ENCODE results near the gene BUB3. TPM values are rescaled to one million over a fixed set of nuclear protein-coding genes. Genes with fewer than 3 reads are reported as not detected.

BUB3 gene
- total RNA-seq, 4 donors from 2014 or later = 57.2 to 156 (median 99.4) TPM

- TF ChIP-seq CTCF (IDR thresholded peaks at IDR 0.05) (no peak), POLR2A (IDR thresholded peaks at IDR 0.05) (no peak)
- intact Hi-C loops (cut with DNase I; ENCODE audit: low total_unique reads) = no loop called here
Observed at GRCh38 chr10:123146894-123147634, 7.1 kb upstream of the BUB3 start.

GRCh38 chr10:123147635-123148413, 6.4 kb upstream of the BUB3 start, which contains the start of gene HMX2:
Gene HMX2 (plus strand): TSS chr10:123148136. CDS start chr10:123148379, 243 bp downstream.
- H3K4me1 ChIP-seq = peaks cover 0 to 11% of the 10 kb centered on the region in 2 donors
- H3K27me3 ChIP-seq = peaks cover 33 to 93% of the 10 kb centered on the region in 2 donors
- TF ChIP-seq CTCF (IDR thresholded peaks at IDR 0.05) (no peak), POLR2A (IDR thresholded peaks at IDR 0.05) (no peak)
- H3K4me3 ChIP-seq = no peak within 1 kb of the TSS
- no peaks in the 10 kb centered on the region for H3K36me3 ChIP-seq
- no peaks in the 10 kb centered on the region for H3K9me3 ChIP-seq
- DNase-seq = no peak
- H3K27ac ChIP-seq = no peak within 1 kb of the TSS
- intact Hi-C loops (cut with DNase I; ENCODE audit: low total_unique reads) = no loop called here

More at GRCh38 chr10:123146894-123147634, 7.1 kb upstream of the BUB3 start:
- Histone ChIP-seq H3K4me1 (peaks cover 0 to 16% of the 10 kb centered on the region in 2 donors), H3K27ac (no peak overlapping the region), H3K27me3 (peaks cover 33 to 93% of the 10 kb centered on the region in 2 donors), H3K36me3 (no peaks in the 10 kb centered on the region), H3K4me3 (no peak overlapping the region), H3K9me3 (no peaks in the 10 kb centered on the region)
- no peak for DNase-seq

- TF ChIP-seq POLR2A (IDR thresholded peaks at IDR 0.05) = no peak
- no peak for TF ChIP-seq CTCF (IDR thresholded peaks at IDR 0.05)
- peaks cover 0 to 11% of the 10 kb centered on the region in 2 donors for H3K4me1 ChIP-seq
- peak in 1 of 2 donors; percentile 9 for DNase-seq
- intact Hi-C loops (cut with DNase I; ENCODE audit: low total_unique reads) = no loop called here
- H3K36me3 ChIP-seq = no peaks in the 10 kb centered on the region
- no peaks in the 10 kb centered on the region for H3K9me3 ChIP-seq
- no peak overlapping the region for H3K4me3 ChIP-seq
- H3K27me3 ChIP-seq = peaks cover 33 to 87% of the 10 kb centered on the region in 2 donors
- H3K27ac ChIP-seq = no peak overlapping the region
Observed at GRCh38 chr10:123148414-123149161, 5.6 kb upstream of the BUB3 start.

GRCh38 chr10:123149162-123149567, 5.0 kb upstream of the BUB3 start:
- no peak overlapping the region for H3K27ac ChIP-seq
- intact Hi-C loops (cut with DNase I; ENCODE audit: low total_unique reads) = no loop called here
- H3K9me3 ChIP-seq = no peaks in the 10 kb centered on the region
- TF ChIP-seq CTCF (IDR thresholded peaks at IDR 0.05) (no peak), POLR2A (IDR thresholded peaks at IDR 0.05) (no peak)
- peaks cover 33 to 81% of the 10 kb centered on the region in 2 donors for H3K27me3 ChIP-seq
- no peaks in the 10 kb centered on the region for H3K36me3 ChIP-seq
- no peak overlapping the region for H3K4me3 ChIP-seq
- DNase-seq = no peak
- peaks cover 0 to 11% of the 10 kb centered on the region in 2 donors for H3K4me1 ChIP-seq

Measured in uterus (tissue), 4 donors.